ENCODE results near the gene DEAF1. TPM values are rescaled to one million over a fixed set of nuclear protein-coding genes. Genes with fewer than 3 reads are reported as not detected.

The DEAF1 gene
- total RNA-seq, 2 donors from 2014 or later, result 44.1 to 51.9 TPM

DNA sequence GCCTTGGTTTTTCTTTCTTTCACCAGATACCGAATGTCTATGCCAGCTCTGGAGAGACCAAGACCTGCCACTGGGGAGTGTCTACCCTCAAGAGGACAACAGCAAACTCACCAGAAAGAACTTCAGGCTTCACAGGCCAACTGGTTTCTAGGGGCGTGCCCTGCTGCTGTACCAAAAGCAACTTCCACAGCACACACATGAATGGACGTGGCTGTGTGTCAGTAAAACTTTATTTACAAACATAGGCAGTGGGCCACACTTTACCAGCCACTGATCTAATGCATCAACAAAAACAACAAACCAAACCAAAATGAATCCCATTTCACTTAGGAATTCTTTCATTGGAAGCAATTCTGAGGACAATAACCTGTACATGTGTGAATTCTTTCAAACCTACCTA is 16.7 kb downstream of the DEAF1 start:
- Mint-ChIP-seq H3K36me3 (ENCODE audit: low read depth) (peaks cover 80% of the 10 kb centered on the region), H3K4me1 (no peaks in the 10 kb centered on the region), H3K9me3 (no peaks in the 10 kb centered on the region), H3K4me3 (no peak overlapping the region), H3K27me3 (ENCODE audit: insufficient read depth) (no peaks in the 10 kb centered on the region), H3K27ac (no peak overlapping the region)
- H3K27ac ChIP-seq (ENCODE audit: low read depth, low read length), result no peak overlapping the region
- no peaks in the 10 kb centered on the region for H3K27me3 ChIP-seq (ENCODE audit: control insufficient read depth, insufficient read depth, low read length, poor library complexity, severe bottlenecking)
- 97% methylated on average over 3 of the region's 3 CpGs; no CpG with 5 or more reads in 1 of the 2 experiments for WGBS, 2 experiments (ENCODE audit: insufficient coverage in 1 of 2, insufficient read length in 1 of 2)
- H3K36me3 ChIP-seq (ENCODE audit: control insufficient read depth, insufficient read depth, low read length), result peaks cover 49% of the 10 kb centered on the region
- DNase-seq, result no peak
- no peaks in the 10 kb centered on the region for H3K9me3 ChIP-seq (ENCODE audit: control insufficient read depth, low read length)
- no peak for TF ChIP-seq CTCF (conservative IDR thresholded peaks at IDR 0.05)
- H3K4me3 ChIP-seq (ENCODE audit: low read length), result no peak overlapping the region
- H3K9ac ChIP-seq (ENCODE audit: extremely low read depth, low read length, poor library complexity, severe bottlenecking), result no peak overlapping the region
- H3K4me1 ChIP-seq (ENCODE audit: control insufficient read depth, insufficient read depth, low read length), result no peaks in the 10 kb centered on the region

DNA sequence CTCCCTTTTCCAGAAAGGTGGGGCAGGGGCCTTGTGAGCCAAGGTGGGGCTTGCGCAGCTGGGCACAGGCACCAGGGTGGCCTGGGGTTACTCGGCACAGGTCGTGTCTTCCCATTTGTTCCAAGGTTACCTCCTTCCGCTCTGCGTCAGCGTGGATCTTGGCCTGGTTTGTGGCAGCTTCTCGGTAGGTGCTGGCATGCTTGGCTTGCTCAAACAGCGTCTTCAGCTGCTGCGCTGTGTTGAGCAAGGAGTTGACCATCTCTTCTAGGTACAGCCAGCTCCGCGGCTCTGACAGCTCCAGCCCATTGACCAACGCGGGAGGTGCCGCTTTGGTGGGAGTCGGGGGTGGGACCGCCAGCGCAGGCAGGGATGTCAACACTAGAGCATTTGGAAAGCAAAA is 20.6 kb downstream of the DEAF1 start:
- Mint-ChIP-seq H3K27me3 (ENCODE audit: insufficient read depth) (no peaks in the 10 kb centered on the region), H3K36me3 (ENCODE audit: low read depth) (peaks cover 58% of the 10 kb centered on the region), H3K9me3 (no peaks in the 10 kb centered on the region), H3K4me1 (no peaks in the 10 kb centered on the region), H3K27ac (no peak overlapping the region), H3K4me3 (no peak overlapping the region)
- DNase-seq, result no peak
- H3K4me3 ChIP-seq (ENCODE audit: low read length), result no peak overlapping the region
- H3K9me3 ChIP-seq (ENCODE audit: control insufficient read depth, low read length), result no peaks in the 10 kb centered on the region
- peaks cover 36% of the 10 kb centered on the region for H3K36me3 ChIP-seq (ENCODE audit: control insufficient read depth, insufficient read depth, low read length)
- 92 to 95% methylated on average over 16 to 17 of the region's 17 CpGs for WGBS, 2 experiments (ENCODE audit: insufficient coverage in 1 of 2, insufficient read length in 1 of 2)
- no peak for TF ChIP-seq CTCF (conservative IDR thresholded peaks at IDR 0.05)
- no peak overlapping the region for H3K27ac ChIP-seq (ENCODE audit: low read depth, low read length)
- no peak overlapping the region for H3K9ac ChIP-seq (ENCODE audit: extremely low read depth, low read length, poor library complexity, severe bottlenecking)
- H3K27me3 ChIP-seq (ENCODE audit: control insufficient read depth, insufficient read depth, low read length, poor library complexity, severe bottlenecking), result no peaks in the 10 kb centered on the region
- H3K4me1 ChIP-seq (ENCODE audit: control insufficient read depth, insufficient read depth, low read length), result no peaks in the 10 kb centered on the region

GRCh38 chr11:673866-674265 is 21.2 kb downstream of the DEAF1 start:
- DNase-seq, result no peak
- H3K9ac ChIP-seq (ENCODE audit: extremely low read depth, low read length, poor library complexity, severe bottlenecking), result no peak overlapping the region
- no peak overlapping the region for H3K27ac ChIP-seq (ENCODE audit: low read depth, low read length)
- Mint-ChIP-seq H3K4me1 (no peaks in the 10 kb centered on the region), H3K36me3 (ENCODE audit: low read depth) (peaks cover 54% of the 10 kb centered on the region), H3K4me3 (no peak overlapping the region), H3K27me3 (ENCODE audit: insufficient read depth) (no peaks in the 10 kb centered on the region), H3K27ac (no peak overlapping the region), H3K9me3 (no peaks in the 10 kb centered on the region)
- H3K27me3 ChIP-seq (ENCODE audit: control insufficient read depth, insufficient read depth, low read length, poor library complexity, severe bottlenecking), result no peaks in the 10 kb centered on the region
- no peak for TF ChIP-seq CTCF (conservative IDR thresholded peaks at IDR 0.05)
- H3K9me3 ChIP-seq (ENCODE audit: control insufficient read depth, low read length), result no peaks in the 10 kb centered on the region
- no peak overlapping the region for H3K4me3 ChIP-seq (ENCODE audit: low read length)
- 81 to 90% methylated on average over 4 to 8 of the region's 8 CpGs for WGBS, 2 experiments (ENCODE audit: insufficient coverage in 1 of 2, insufficient read length in 1 of 2)
- no peaks in the 10 kb centered on the region for H3K4me1 ChIP-seq (ENCODE audit: control insufficient read depth, insufficient read depth, low read length)
- peaks cover 34% of the 10 kb centered on the region for H3K36me3 ChIP-seq (ENCODE audit: control insufficient read depth, insufficient read depth, low read length)

Measured in endodermal cell (in vitro differentiated cells).